Loucy (cell line): Measurements from ENCODE around the gene KRT3.

Experiments used
- H2AFZ ChIP-seq: fragments of 200-600 bp; sonication (generic); 2 replicates; pipeline ENCODE4 v1.6.0; 2016; ENCODE audit warnings: antibody characterized with exemption, mild to moderate bottlenecking, low read length, moderate library complexity
- H3F3A ChIP-seq: fragments of 200-600 bp; 2 replicates; pipeline ENCODE4 v1.6.0; 2016; ENCODE audit warnings: antibody characterized with exemption, low read depth, mild to moderate bottlenecking
- H3K27me3 ChIP-seq: fragments of 200-600 bp; sonication (generic); 2 replicates; pipeline ENCODE4 v1.6.1; 2014; ENCODE audit warnings: low read length, mild to moderate bottlenecking; ENCODE audit not compliant: insufficient read depth, poor library complexity, severe bottlenecking
- H3K36me3 ChIP-seq: fragments of 200-600 bp; sonication (generic); 2 replicates; pipeline ENCODE4 v1.6.1; 2016; ENCODE audit warnings: low read length; ENCODE audit not compliant: insufficient read depth
- H3K4me1 ChIP-seq: fragments of 200-600 bp; sonication (generic); 2 replicates; pipeline ENCODE4 v1.5.1; 2014; ENCODE audit warnings: low read length, mild to moderate bottlenecking; ENCODE audit not compliant: insufficient read depth, poor library complexity, severe bottlenecking
- H3K4me2 ChIP-seq: fragments of 200-600 bp; sonication (generic); 2 replicates; pipeline ENCODE4 v1.6.0; 2014; ENCODE audit warnings: antibody characterized with exemption, low read length, low read depth, mild to moderate bottlenecking; ENCODE audit not compliant: poor library complexity, severe bottlenecking
- H3K4me3 ChIP-seq: fragments of 200-600 bp; sonication (generic); 2 replicates; pipeline ENCODE4 v1.5.1; 2014; ENCODE audit warnings: low read length, mild to moderate bottlenecking, mixed read lengths; ENCODE audit not compliant: poor library complexity, severe bottlenecking
- H3K79me2 ChIP-seq: fragments of 200-600 bp; sonication (generic); 2 replicates; pipeline ENCODE4 v1.6.1; 2014; ENCODE audit warnings: low read length; ENCODE audit not compliant: insufficient read depth
- H3K9ac ChIP-seq: fragments of 200-600 bp; sonication (generic); 2 replicates; pipeline ENCODE4 v1.6.0; 2014; ENCODE audit warnings: mild to moderate bottlenecking, low read depth, low read length, moderate library complexity; ENCODE audit not compliant: poor library complexity, severe bottlenecking
- H3K9me2 ChIP-seq: fragments of 200-600 bp; sonication (generic); replicated peaks from 2 replicates; pipeline ENCODE4 v1.6.1; 2016; ENCODE audit warnings: low read depth, low read length, mixed read lengths
- H3K9me3 ChIP-seq: fragments of 200-600 bp; sonication (generic); 2 replicates; pipeline ENCODE4 v1.6.1; 2014; ENCODE audit warnings: mild to moderate bottlenecking, antibody characterized with exemption, low read length, low read depth; ENCODE audit not compliant: insufficient read depth
- H4K20me1 ChIP-seq: fragments of 200-600 bp; sonication (generic); 2 replicates; pipeline ENCODE4 v1.6.0; 2014; ENCODE audit warnings: antibody characterized with exemption, low read length, mild to moderate bottlenecking; ENCODE audit not compliant: insufficient read depth, poor library complexity, severe bottlenecking
- EZH2phosphoT487 ChIP-seq: fragments of 200-600 bp; IDR thresholded peaks from 2 replicates; pipeline ENCODE4 v1.6.1; 2018; ENCODE audit warnings: antibody characterized with exemption, mild to moderate bottlenecking, moderate library complexity, borderline replicate concordance
- TF ChIP-seq, protein P1 (sequence below): fragments of 200-600 bp; sonication (generic); conservative IDR thresholded peaks from 2 replicates; pipeline ENCODE4 v1.5.1; 2014; ENCODE audit warnings: mild to moderate bottlenecking, antibody characterized with exemption, low read length

KRT3 gene

DNA sequence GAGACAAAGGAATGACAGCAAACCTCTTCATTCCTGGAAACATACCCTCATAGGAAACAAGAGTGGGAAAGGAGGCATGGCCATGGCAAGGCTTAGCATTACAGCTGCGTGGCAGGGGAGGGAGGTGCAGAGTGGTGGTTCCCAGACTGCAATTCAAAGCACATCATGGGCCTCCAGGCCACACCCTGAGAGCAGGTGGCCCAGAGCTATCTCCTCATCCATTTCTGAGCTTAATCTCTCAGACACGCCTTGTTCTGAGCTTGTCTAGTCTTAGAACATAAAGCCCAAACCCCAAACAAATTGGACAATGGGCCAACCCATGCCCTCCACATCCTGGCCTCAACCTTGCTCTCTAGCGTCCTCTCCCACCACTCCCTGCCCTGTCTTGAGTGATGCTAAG, 5.9 kb upstream of the KRT3 start:
- no peak overlapping the region for H2AFZ ChIP-seq
- no peaks in the 10 kb centered on the region for H3K27me3 ChIP-seq
- H3K9me2 ChIP-seq, result no peaks in the 10 kb centered on the region
- no peaks in the 10 kb centered on the region for H3K9me3 ChIP-seq
- no peaks in the 10 kb centered on the region for H3K4me1 ChIP-seq
- no peak overlapping the region for H3K4me3 ChIP-seq
- TF ChIP-seq, protein P1, sequence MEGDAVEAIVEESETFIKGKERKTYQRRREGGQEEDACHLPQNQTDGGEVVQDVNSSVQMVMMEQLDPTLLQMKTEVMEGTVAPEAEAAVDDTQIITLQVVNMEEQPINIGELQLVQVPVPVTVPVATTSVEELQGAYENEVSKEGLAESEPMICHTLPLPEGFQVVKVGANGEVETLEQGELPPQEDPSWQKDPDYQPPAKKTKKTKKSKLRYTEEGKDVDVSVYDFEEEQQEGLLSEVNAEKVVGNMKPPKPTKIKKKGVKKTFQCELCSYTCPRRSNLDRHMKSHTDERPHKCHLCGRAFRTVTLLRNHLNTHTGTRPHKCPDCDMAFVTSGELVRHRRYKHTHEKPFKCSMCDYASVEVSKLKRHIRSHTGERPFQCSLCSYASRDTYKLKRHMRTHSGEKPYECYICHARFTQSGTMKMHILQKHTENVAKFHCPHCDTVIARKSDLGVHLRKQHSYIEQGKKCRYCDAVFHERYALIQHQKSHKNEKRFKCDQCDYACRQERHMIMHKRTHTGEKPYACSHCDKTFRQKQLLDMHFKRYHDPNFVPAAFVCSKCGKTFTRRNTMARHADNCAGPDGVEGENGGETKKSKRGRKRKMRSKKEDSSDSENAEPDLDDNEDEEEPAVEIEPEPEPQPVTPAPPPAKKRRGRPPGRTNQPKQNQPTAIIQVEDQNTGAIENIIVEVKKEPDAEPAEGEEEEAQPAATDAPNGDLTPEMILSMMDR, result no peak
- TF ChIP-seq EZH2phosphoT487, result no peak
- no peak overlapping the region for H3K4me2 ChIP-seq
- no peaks in the 10 kb centered on the region for H3F3A ChIP-seq
- no peaks in the 10 kb centered on the region for H3K36me3 ChIP-seq
- no peaks in the 10 kb centered on the region for H3K79me2 ChIP-seq
- H3K9ac ChIP-seq, result no peak overlapping the region
- no peaks in the 10 kb centered on the region for H4K20me1 ChIP-seq

DNA sequence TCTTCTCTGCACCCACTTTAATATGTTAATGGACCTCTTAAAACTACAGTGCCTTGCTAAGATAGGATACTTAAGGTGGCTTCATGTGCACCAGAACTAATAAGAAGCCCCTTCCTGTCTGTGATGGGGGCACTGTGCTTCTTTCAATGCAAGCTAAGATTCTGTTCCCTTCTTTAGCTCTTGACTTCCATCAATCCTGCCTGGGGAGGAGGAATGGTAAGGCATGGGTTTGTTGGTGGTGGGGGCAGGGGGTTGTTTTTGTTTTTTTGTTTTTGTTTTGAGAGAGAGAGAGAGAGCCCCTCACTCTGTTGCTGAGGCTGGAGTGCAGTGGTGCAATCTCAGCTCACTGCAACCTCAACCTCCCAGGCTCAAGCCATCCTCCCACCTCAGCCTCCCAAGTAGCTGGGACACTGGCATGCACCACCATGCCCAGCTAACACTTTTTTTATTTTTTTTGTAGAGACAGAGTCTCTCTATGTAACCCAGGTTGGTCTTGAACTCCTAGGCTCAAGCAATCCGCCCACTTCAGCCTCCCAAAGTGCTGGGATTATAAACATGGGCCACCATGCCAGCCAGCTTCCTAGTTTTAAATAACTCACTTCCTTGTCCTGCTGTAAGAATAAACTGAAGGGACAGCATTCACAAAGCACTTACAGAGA, 4.5 kb upstream of the KRT3 start:
- Histone ChIP-seq H3K27me3 (no peaks in the 10 kb centered on the region), H3K9ac (no peak overlapping the region), H3K4me3 (no peak overlapping the region), H3F3A (no peaks in the 10 kb centered on the region), H3K4me2 (no peak overlapping the region), H3K9me3 (no peaks in the 10 kb centered on the region), H2AFZ (no peak overlapping the region), H4K20me1 (no peaks in the 10 kb centered on the region), H3K36me3 (no peaks in the 10 kb centered on the region), H3K4me1 (no peaks in the 10 kb centered on the region), H3K79me2 (no peaks in the 10 kb centered on the region), H3K9me2 (no peaks in the 10 kb centered on the region)
- TF ChIP-seq, protein P1, result no peak
- TF ChIP-seq EZH2phosphoT487, result no peak

DNA sequence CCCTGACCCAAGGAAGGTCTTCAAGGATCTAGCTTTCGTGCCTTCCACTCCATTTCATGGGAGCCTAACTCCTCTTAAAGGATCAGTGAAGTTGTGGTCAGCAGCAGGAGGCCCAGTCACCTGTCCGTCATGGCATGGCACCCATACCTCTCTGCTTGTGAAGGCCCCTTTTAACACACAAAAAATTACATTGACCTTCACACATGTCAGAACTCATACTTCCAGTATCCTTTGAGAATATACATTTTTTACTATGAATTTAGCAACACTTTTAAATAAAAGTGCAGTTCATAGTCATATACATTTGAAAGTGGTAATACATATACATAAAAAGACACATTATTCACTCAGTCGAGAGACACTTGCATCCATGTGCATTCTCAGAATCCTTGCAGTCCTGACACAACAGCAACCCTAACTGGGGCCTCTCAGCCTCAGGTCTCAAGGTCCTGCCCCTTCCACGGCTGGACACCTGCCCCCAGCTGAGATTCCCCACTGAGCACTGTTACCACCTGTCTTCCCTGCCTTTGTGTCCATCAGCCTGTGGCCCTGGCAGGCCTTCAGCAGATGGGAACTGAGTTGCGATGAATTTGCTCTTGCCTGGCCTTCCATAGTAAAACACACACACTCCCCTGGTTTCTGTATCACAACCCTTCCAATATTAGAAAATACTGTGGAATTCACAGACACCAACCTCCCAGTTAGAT, 3.7 kb upstream of the KRT3 start:
- Histone ChIP-seq H2AFZ (no peak overlapping the region), H3K4me1 (no peaks in the 10 kb centered on the region), H3K4me2 (no peak overlapping the region), H3K9me3 (no peaks in the 10 kb centered on the region), H3K9me2 (no peaks in the 10 kb centered on the region), H3K4me3 (no peak overlapping the region), H3F3A (no peaks in the 10 kb centered on the region), H4K20me1 (no peaks in the 10 kb centered on the region), H3K79me2 (no peaks in the 10 kb centered on the region), H3K9ac (no peak overlapping the region), H3K27me3 (no peaks in the 10 kb centered on the region), H3K36me3 (no peaks in the 10 kb centered on the region)
- TF ChIP-seq, protein P1, result no peak
- no peak for TF ChIP-seq EZH2phosphoT487
